HepG2 (cell line): ENCODE measurements around the gene FBXO10. TPM values are rescaled to one million over a fixed set of nuclear protein-coding genes. Genes with fewer than 3 reads are reported as not detected.

Source experiments
- ARHGAP35 ChIP-seq: sonication (generic); formaldehyde crosslinking; IDR thresholded peaks from 2 replicates; pipeline ENCODE4 v1.9.0; 2022; ENCODE audit warnings: mild to moderate bottlenecking, inconsistent platforms, moderate library complexity, missing genetic modification reagents, borderline replicate concordance
- ARNT2 ChIP-seq: sonication (generic); formaldehyde crosslinking; IDR thresholded peaks from 2 replicates; pipeline ENCODE4 v1.8.0; 2022; ENCODE audit warnings: mild to moderate bottlenecking, low read depth, missing genetic modification reagents, moderate library complexity
- ATF3 ChIP-seq: sonication (generic); formaldehyde crosslinking; IDR thresholded peaks from 2 replicates; pipeline ENCODE4 v1.4.0; 2020; ENCODE audit warnings: missing genetic modification reagents
- CENPBD1 ChIP-seq: sonication (generic); formaldehyde crosslinking; IDR thresholded peaks from 2 replicates; pipeline ENCODE4 v1.8.0; 2022; ENCODE audit warnings: missing genetic modification reagents, low read depth, mild to moderate bottlenecking, borderline replicate concordance
- ELF3 ChIP-seq: IDR thresholded peaks from 2 replicates; pipeline ENCODE4 v1.6.1; 2016; ENCODE audit warnings: missing genetic modification reagents, missing compliant biosample characterization
- HNRNPK ChIP-seq: fragments of 200-400 bp; formaldehyde crosslinking; IDR thresholded peaks from 2 replicates; pipeline ENCODE4 v1.6.1; 2018; ENCODE audit warnings: low read length, low read depth, moderate library complexity, mild to moderate bottlenecking; ENCODE audit not compliant: poor library complexity, severe bottlenecking
- HNRNPLL ChIP-seq: fragments of 200-400 bp; formaldehyde crosslinking; IDR thresholded peaks from 2 replicates; pipeline ENCODE4 v1.6.1; 2017; ENCODE audit warnings: mild to moderate bottlenecking, low read depth, low read length; ENCODE audit not compliant: poor library complexity, severe bottlenecking
- NFIC ChIP-seq: IDR thresholded peaks from 2 replicates; pipeline ENCODE4 v1.6.1; 2012; ENCODE audit warnings: mild to moderate bottlenecking, low read length, inconsistent platforms
- NONO ChIP-seq, 2 experiments: fragments of 450-650 bp in 1 of 2; sonication (generic) in 1 of 2; formaldehyde crosslinking in 1 of 2; IDR thresholded peaks in 1 of 2; conservative IDR thresholded peaks in 1 of 2; 2 replicates each; pipeline versions ENCODE4 v1.6.1 to v1.8.0; 2017 to 2022; ENCODE audit warnings: mild to moderate bottlenecking in 1 of 2, missing genetic modification reagents in 1 of 2, moderate library complexity in 1 of 2
- PAXIP1 ChIP-seq: sonication (generic); formaldehyde crosslinking; conservative IDR thresholded peaks from 2 replicates; pipeline ENCODE4 v1.4.0; 2020; ENCODE audit warnings: mild to moderate bottlenecking, missing genetic modification reagents, moderate library complexity
- PHF5A ChIP-seq: IDR thresholded peaks from one replicate; pipeline ENCODE4 v1.6.1; 2018; ENCODE audit warnings: low read depth, missing genetic modification reagents; ENCODE audit not compliant: unreplicated experiment
- POLR2G ChIP-seq: fragments of 200-400 bp; formaldehyde crosslinking; IDR thresholded peaks from 2 replicates; pipeline ENCODE4 v1.6.1; 2018; ENCODE audit warnings: mild to moderate bottlenecking, low read depth, low read length, moderate library complexity
- SMAD9 ChIP-seq: sonication (generic); formaldehyde crosslinking; IDR thresholded peaks from 2 replicates; pipeline ENCODE4 v1.5.1; 2020; ENCODE audit warnings: mild to moderate bottlenecking, missing genetic modification reagents
- TFDP1 ChIP-seq: IDR thresholded peaks from 2 replicates; pipeline ENCODE4 v1.6.1; 2016; ENCODE audit warnings: missing compliant biosample characterization, missing genetic modification reagents, borderline replicate concordance
- TFE3 ChIP-seq: IDR thresholded peaks from 2 replicates; pipeline ENCODE4 v1.6.1; 2016
- ZFP90 ChIP-seq: sonication (generic); formaldehyde crosslinking; IDR thresholded peaks from 2 replicates; pipeline ENCODE4 v1.8.0; 2022; ENCODE audit warnings: missing genetic modification reagents, mild to moderate bottlenecking, inconsistent platforms, borderline replicate concordance
- ZNF292 ChIP-seq: sonication (generic); formaldehyde crosslinking; IDR thresholded peaks from 2 replicates; pipeline ENCODE4 v1.8.1; 2022; ENCODE audit warnings: mild to moderate bottlenecking, low read depth, missing genetic modification reagents, borderline replicate concordance
- ZNF431 ChIP-seq: sonication (generic); formaldehyde crosslinking; IDR thresholded peaks from 2 replicates; pipeline ENCODE4 v1.9.0; 2022; ENCODE audit warnings: missing genetic modification reagents, low read depth, mild to moderate bottlenecking, borderline replicate concordance
- ZNF572 ChIP-seq: sonication (generic); formaldehyde crosslinking; IDR thresholded peaks from 2 replicates; pipeline ENCODE4 v1.5.1; 2020; ENCODE audit warnings: mild to moderate bottlenecking, missing genetic modification reagents
- ZNF577 ChIP-seq: sonication (generic); formaldehyde crosslinking; IDR thresholded peaks from 2 replicates; pipeline ENCODE4 v1.4.0; 2020; ENCODE audit warnings: mild to moderate bottlenecking, low read depth, missing genetic modification reagents, borderline replicate concordance
- ZNF607 ChIP-seq: sonication (generic); formaldehyde crosslinking; IDR thresholded peaks from 2 replicates; pipeline ENCODE4 v1.5.1; 2020; ENCODE audit warnings: missing genetic modification reagents, mild to moderate bottlenecking, borderline replicate concordance
- polyA plus RNA-seq, 8 experiments: library from polyadenylated mRNA; depleted of rRNA in 3 of 8; stranded (reverse) in 7 of 8; unstranded in 1 of 8; fragments of >200 nt; fragmentation: Illumina TruSeq in 4 of 8; extraction: Trizol in 4 of 8; gene quantifications; 2 replicates each; pipeline versions ENCODE4 v1.2.1 to v1.2.3, GENCODE V29; 2011 to 2016; ENCODE audit warnings: low read depth in 4 of 8, missing spikeins in 1 of 8, mixed read lengths in 1 of 8; ENCODE audit not compliant: insufficient read depth in 1 of 8
- total RNA-seq, 5 experiments: library from RNA; depleted of rRNA; stranded (reverse); fragments of >200 nt; fragmentation: Illumina TruSeq; extraction: Trizol; gene quantifications; 2 replicates each; pipeline ENCODE4 v1.2.3, GENCODE V29; 2016; ENCODE audit warnings: low read depth in 1 of 5

FBXO10 gene
- total and polyA plus RNA-seq, 2 of the 13 experiments (the other 11 are each of a cell fraction or from before 2014, with no cell fraction given) = 3.1 to 5.1 TPM

GRCh38 chr9:37508135-37508833, 67.9 kb downstream of the FBXO10 start (continued):
- TF ChIP-seq ARNT2 (CRISPR knock-in tag) (peak; percentile 58; the same call in 1 of the 2 replicates), ZFP90 (CRISPR knock-in tag) (peak; percentile 82), SMAD9 (CRISPR knock-in tag) (no peak), HNRNPK (no peak), ZNF607 (CRISPR knock-in tag) (0 out of 2 replicates have a peak, but pooled peaks have one; percentile 45), PAXIP1 (CRISPR knock-in tag) (peak; percentile 98), ZNF431 (peak; percentile 75; the same call in 1 of the 2 replicates), ZNF292 (CRISPR knock-in tag) (peak; percentile 87; the same call in 1 of the 2 replicates), NFIC (peak; percentile 31; the same call in 1 of the 2 replicates), ZNF572 (CRISPR knock-in tag) (peak; percentile 33; the same call in 1 of the 2 replicates), POLR2G (peak; percentile 68), PHF5A (CRISPR knock-in tag) (peak; percentile 76), ELF3 (CRISPR knock-in tag) (peak; percentile 99), NONO (IDR thresholded peaks at IDR 0.05) (no peak), NONO (CRISPR knock-in tag; conservative IDR thresholded peaks at IDR 0.05) (peak; percentile 78), TFE3 (CRISPR knock-in tag) (peak; percentile 71), HNRNPLL (no peak), ARHGAP35 (CRISPR knock-in tag) (0 out of 2 replicates have a peak, but pooled peaks have one; percentile 1), CENPBD1 (CRISPR knock-in tag) (no peak), TFDP1 (CRISPR knock-in tag) (peak; percentile 31; the same call in 1 of the 2 replicates), ZNF577 (CRISPR knock-in tag) (no peak), ATF3 (peak; percentile 97)
